ENCODE data around the gene LENG8. TPM values are rescaled to one million over a fixed set of nuclear protein-coding genes. Genes with fewer than 3 reads are reported as not detected.

LENG8 gene
- total and polyA plus RNA-seq, 10 of the 15 experiments (the other 5 are each of a cell fraction or from before 2014, with no cell fraction given): 2.3 to 145 (median 34.4) TPM

DNA sequence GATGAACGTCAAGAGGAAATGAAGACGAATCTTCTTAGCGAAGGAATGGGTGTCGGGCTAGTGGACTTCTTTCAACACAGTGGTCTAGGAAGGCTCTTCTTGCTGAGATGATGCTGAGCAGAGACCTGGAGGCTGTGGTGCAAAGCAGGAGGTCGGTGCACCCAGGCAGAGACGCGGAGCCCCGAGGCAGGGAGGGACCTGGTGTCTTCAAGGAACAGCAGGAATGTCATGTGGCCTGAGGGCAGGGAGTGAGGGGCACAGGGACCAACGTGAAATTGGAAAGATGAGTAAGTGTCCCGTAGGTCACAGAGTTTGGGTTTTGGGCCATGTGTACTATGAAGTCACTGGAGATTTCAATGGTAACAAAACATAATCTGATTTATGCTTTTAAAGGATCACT, 35.5 kb downstream of the LENG8 start:
- Histone ChIP-seq H2AFZ (ENCODE audit: control insufficient read depth, low read depth, low read length) (no peak overlapping the region), H3K4me2 (ENCODE audit: control insufficient read depth, insufficient read depth) (no peak overlapping the region), H3K27me3 (replicated peaks in 1 of 2; ENCODE audit: control insufficient read depth in 2 of 2, insufficient read depth in 2 of 2, low read length in 1 of 2) (no peaks in the 10 kb centered on the region; a peak in 1 of 4 replicates), H4K20me1 (ENCODE audit: control insufficient read depth, insufficient read depth) (no peaks in the 10 kb centered on the region), H3K4me3 (no peak overlapping the region), H3K9ac (ENCODE audit: control insufficient read depth, insufficient read depth, low read length) (no peak overlapping the region), H3K79me2 (ENCODE audit: control insufficient read depth, insufficient read depth, low read length) (no peaks in the 10 kb centered on the region), H3K9me3 (replicated peaks; ENCODE audit: control insufficient read depth, insufficient read depth, low read length) (no peaks in the 10 kb centered on the region), H3K27ac (ENCODE audit: control insufficient read depth, insufficient read depth) (no peak overlapping the region), H3K4me1 (ENCODE audit: control insufficient read depth, insufficient read depth, low read length) (peaks cover 12% of the 10 kb centered on the region), H3K36me3 (ENCODE audit: control insufficient read depth in 2 of 2, insufficient read depth in 2 of 2, low read length in 1 of 2) (no peaks in the 10 kb centered on the region)
- RAD21 ChIA-PET (ENCODE audit: unreplicated experiment): no interaction called here
- SMC1A ChIA-PET (ENCODE audit: uncharacterized antibody, unreplicated experiment): no interaction called here
- no peak for FAIRE-seq
- in situ Hi-C loops (cut with MboI) (no loop called here), intact Hi-C loops (cut with micrococcal nuclease; ENCODE audit: unreplicated experiment) (loop anchor here (5.0 kb wide), 2 partner anchors 33 to 68 kb away; no protein-coding TSS in a partner anchor)
- no peak for DNase-seq (ENCODE audit: low read depth, low spot score)
- TF ChIP-seq ZBED1 (IDR thresholded peaks at IDR 0.05; ENCODE audit: borderline replicate concordance): no peak
- no peak for TF ChIP-seq HCFC1 (IDR thresholded peaks at IDR 0.05; ENCODE audit: low read length)
- TF ChIP-seq STAT1 (conservative IDR thresholded peaks at IDR 0.05): no peak
- TF ChIP-seq ESRRA (IDR thresholded peaks at IDR 0.05; ENCODE audit: low read length): no peak
- TF ChIP-seq SMC3 (IDR thresholded peaks at IDR 0.05; ENCODE audit: borderline replicate concordance, low read length): no peak
- TF ChIP-seq RUNX3 (IDR thresholded peaks at IDR 0.05; ENCODE audit: low read length): no peak
- no peak for TF ChIP-seq ZNF622 (IDR thresholded peaks at IDR 0.05)
- TF ChIP-seq RAD51 (IDR thresholded peaks at IDR 0.05): no peak
- TF ChIP-seq MYC (IDR thresholded peaks at IDR 0.05; ENCODE audit: insufficient read depth, insufficient read length, insufficient replicate concordance, low read length, severe bottlenecking): no peak
- TF ChIP-seq BHLHE40 (IDR thresholded peaks at IDR 0.05; ENCODE audit: borderline replicate concordance in 1 of 2, low read depth in 2 of 2, low read length in 1 of 2): no peak
- TF ChIP-seq, protein P1, sequence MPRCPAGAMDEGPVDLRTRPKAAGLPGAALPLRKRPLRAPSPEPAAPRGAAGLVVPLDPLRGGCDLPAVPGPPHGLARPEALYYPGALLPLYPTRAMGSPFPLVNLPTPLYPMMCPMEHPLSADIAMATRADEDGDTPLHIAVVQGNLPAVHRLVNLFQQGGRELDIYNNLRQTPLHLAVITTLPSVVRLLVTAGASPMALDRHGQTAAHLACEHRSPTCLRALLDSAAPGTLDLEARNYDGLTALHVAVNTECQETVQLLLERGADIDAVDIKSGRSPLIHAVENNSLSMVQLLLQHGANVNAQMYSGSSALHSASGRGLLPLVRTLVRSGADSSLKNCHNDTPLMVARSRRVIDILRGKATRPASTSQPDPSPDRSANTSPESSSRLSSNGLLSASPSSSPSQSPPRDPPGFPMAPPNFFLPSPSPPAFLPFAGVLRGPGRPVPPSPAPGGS (IDR thresholded peaks at IDR 0.05; ENCODE audit: borderline replicate concordance, insufficient read depth, low read depth, low read length, poor library complexity, severe bottlenecking): no peak
- no peak for TF ChIP-seq PAX5 (IDR thresholded peaks at IDR 0.05; ENCODE audit: borderline replicate concordance, low read depth, low read length)
- TF ChIP-seq SREBF2 (IDR thresholded peaks at IDR 0.05; ENCODE audit: low read length): no peak
- no peak for TF ChIP-seq TCF12 (IDR thresholded peaks at IDR 0.05; ENCODE audit: low read depth, low read length)
- TF ChIP-seq, protein P2, sequence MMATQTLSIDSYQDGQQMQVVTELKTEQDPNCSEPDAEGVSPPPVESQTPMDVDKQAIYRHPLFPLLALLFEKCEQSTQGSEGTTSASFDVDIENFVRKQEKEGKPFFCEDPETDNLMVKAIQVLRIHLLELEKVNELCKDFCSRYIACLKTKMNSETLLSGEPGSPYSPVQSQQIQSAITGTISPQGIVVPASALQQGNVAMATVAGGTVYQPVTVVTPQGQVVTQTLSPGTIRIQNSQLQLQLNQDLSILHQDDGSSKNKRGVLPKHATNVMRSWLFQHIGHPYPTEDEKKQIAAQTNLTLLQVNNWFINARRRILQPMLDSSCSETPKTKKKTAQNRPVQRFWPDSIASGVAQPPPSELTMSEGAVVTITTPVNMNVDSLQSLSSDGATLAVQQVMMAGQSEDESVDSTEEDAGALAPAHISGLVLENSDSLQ (IDR thresholded peaks at IDR 0.05): no peak
- TF ChIP-seq NFIC (IDR thresholded peaks at IDR 0.05; ENCODE audit: low read depth, low read length): no peak
- no TSS peak for BruUV-seq (replicated peaks)
- ATAC-seq: no peak
- 50% methylated on average over 10 of the region's 10 CpGs for WGBS (ENCODE audit: insufficient coverage, insufficient replicate concordance, low lambda C conversion rate, missing lambda C conversion rate)
- CTCF ChIA-PET: interaction anchor here (0.9 to 2.2 kb wide), 2 partner anchors 132 to 170 kb away, joined by 3 to 10 read pairs; no protein-coding TSS in a partner anchor
- POLR2A ChIA-PET: no interaction called here

All from GM12878 (cell line).